ENCODE data around the gene LCE7A. TPM values are rescaled to one million over a fixed set of nuclear protein-coding genes. Genes with fewer than 3 reads are reported as not detected.

The LCE7A gene
- total RNA-seq, 3 donors from 2014 or later: not detected

DNA sequence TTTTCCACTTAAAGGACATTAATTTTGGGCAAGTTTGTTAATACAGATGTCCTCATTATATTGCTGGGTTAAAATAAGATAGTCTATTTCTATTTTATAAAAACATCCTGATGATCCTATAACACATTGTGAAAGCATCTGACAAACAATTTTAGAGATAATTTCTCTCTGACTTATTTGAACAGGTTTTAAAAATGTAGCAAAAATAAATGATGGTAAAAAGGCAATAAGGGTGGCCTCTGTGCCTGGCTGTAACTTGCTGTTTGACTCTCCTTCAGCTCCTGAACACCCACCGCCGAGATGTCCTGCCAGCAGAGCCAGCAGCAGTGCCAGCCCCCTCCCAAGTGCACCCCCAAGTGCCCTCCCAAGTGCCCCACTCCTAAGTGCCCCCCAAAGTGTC is 32.6 kb upstream of the LCE7A start, which contains the start of gene LCE1A:
LCE1A (plus strand) TSS at position 301 of the 400 bp plus-strand sequence; CDS start at position 301, 0 bp downstream.
- Histone ChIP-seq H3K9me3 (no peaks in the 10 kb centered on the region), H3K4me1 (no peaks in the 10 kb centered on the region), H3K27me3 (no peaks in the 10 kb centered on the region), H3K36me3 (no peaks in the 10 kb centered on the region), H3K4me3 (no peak within 1 kb of the TSS), H3K27ac (no peak within 1 kb of the TSS)
- no peak for TF ChIP-seq POLR2AphosphoS5 (IDR thresholded peaks at IDR 0.05)
- TF ChIP-seq, protein P1, sequence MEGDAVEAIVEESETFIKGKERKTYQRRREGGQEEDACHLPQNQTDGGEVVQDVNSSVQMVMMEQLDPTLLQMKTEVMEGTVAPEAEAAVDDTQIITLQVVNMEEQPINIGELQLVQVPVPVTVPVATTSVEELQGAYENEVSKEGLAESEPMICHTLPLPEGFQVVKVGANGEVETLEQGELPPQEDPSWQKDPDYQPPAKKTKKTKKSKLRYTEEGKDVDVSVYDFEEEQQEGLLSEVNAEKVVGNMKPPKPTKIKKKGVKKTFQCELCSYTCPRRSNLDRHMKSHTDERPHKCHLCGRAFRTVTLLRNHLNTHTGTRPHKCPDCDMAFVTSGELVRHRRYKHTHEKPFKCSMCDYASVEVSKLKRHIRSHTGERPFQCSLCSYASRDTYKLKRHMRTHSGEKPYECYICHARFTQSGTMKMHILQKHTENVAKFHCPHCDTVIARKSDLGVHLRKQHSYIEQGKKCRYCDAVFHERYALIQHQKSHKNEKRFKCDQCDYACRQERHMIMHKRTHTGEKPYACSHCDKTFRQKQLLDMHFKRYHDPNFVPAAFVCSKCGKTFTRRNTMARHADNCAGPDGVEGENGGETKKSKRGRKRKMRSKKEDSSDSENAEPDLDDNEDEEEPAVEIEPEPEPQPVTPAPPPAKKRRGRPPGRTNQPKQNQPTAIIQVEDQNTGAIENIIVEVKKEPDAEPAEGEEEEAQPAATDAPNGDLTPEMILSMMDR (IDR thresholded peaks at IDR 0.05): no peak
- no peak for TF ChIP-seq POLR2A (IDR thresholded peaks at IDR 0.05)
- intact Hi-C loops (cut with DNase I; ENCODE audit: low total_unique reads): no loop called here
- DNase-seq (ENCODE audit: low spot score in 2 of 2): no peak

GRCh38 chr1:152836870-152837269 is 22.9 kb upstream of the LCE7A start:
- no peaks in the 10 kb centered on the region for H3K36me3 ChIP-seq
- no peaks in the 10 kb centered on the region for H3K9me3 ChIP-seq
- no peaks in the 10 kb centered on the region for H3K27me3 ChIP-seq
- H3K27ac ChIP-seq: no peak overlapping the region
- no peak for DNase-seq (ENCODE audit: low spot score in 2 of 2)
- H3K4me1 ChIP-seq: no peaks in the 10 kb centered on the region
- no peak for TF ChIP-seq POLR2AphosphoS5 (IDR thresholded peaks at IDR 0.05)
- TF ChIP-seq POLR2A (IDR thresholded peaks at IDR 0.05): no peak
- TF ChIP-seq, protein P1 (IDR thresholded peaks at IDR 0.05): no peak
- intact Hi-C loops (cut with DNase I; ENCODE audit: low total_unique reads): no loop called here
- H3K4me3 ChIP-seq: no peak overlapping the region

GRCh38 chr1:152842556-152842955 is 17.2 kb upstream of the LCE7A start, which contains the start of gene LCE6A:
LCE6A (plus strand) TSS chr1:152842856; CDS start chr1:152843521, 665 bp downstream.
- Histone ChIP-seq H3K36me3 (peaks cover 3% of the 10 kb centered on the region), H3K27me3 (no peaks in the 10 kb centered on the region), H3K9me3 (no peaks in the 10 kb centered on the region), H3K4me3 (no peak within 1 kb of the TSS), H3K27ac (no peak within 1 kb of the TSS), H3K4me1 (no peaks in the 10 kb centered on the region)
- TF ChIP-seq POLR2AphosphoS5 (IDR thresholded peaks at IDR 0.05) (no peak), POLR2A (IDR thresholded peaks at IDR 0.05) (no peak)
- TF ChIP-seq, protein P1 (IDR thresholded peaks at IDR 0.05): no peak
- intact Hi-C loops (cut with DNase I; ENCODE audit: low total_unique reads): no loop called here
- no peak for DNase-seq (ENCODE audit: low spot score in 2 of 2)

DNA sequence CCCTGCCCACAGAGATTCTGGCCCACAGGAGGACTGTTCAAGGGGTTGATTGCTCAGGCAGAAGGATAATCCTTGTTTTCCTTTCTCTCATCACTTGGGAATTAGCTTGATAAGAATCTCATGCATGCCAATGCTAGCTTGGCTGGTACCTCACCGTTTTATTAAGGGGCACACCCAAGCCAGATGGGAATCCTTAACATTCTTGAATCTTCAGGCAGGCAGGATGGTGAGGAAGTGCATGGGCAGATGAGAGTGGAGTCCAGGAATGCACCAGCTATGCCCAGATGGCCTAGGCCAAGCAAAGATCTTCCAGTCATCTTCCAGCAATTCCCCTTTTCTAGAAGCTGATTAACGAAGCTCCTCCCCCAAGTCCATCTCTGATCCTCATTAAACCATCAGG is 4.1 kb upstream of the LCE7A start:
- Histone ChIP-seq H3K9me3 (no peaks in the 10 kb centered on the region), H3K27ac (no peak overlapping the region), H3K4me1 (no peaks in the 10 kb centered on the region), H3K27me3 (no peaks in the 10 kb centered on the region), H3K36me3 (no peaks in the 10 kb centered on the region), H3K4me3 (no peak overlapping the region)
- no peak for DNase-seq (ENCODE audit: low spot score in 2 of 2)
- intact Hi-C loops (cut with DNase I; ENCODE audit: low total_unique reads): no loop called here
- TF ChIP-seq POLR2A (IDR thresholded peaks at IDR 0.05) (no peak), POLR2AphosphoS5 (IDR thresholded peaks at IDR 0.05) (no peak)
- TF ChIP-seq, protein P1 (IDR thresholded peaks at IDR 0.05): no peak

GRCh38 chr1:152858062-152858461 is 1.7 kb upstream of the LCE7A start:
- intact Hi-C loops (cut with DNase I; ENCODE audit: low total_unique reads): no loop called here
- H3K27me3 ChIP-seq: no peaks in the 10 kb centered on the region
- H3K4me3 ChIP-seq: no peak overlapping the region
- H3K4me1 ChIP-seq: no peaks in the 10 kb centered on the region
- no peaks in the 10 kb centered on the region for H3K9me3 ChIP-seq
- H3K27ac ChIP-seq: no peak overlapping the region
- no peaks in the 10 kb centered on the region for H3K36me3 ChIP-seq
- TF ChIP-seq, protein P1 (IDR thresholded peaks at IDR 0.05): no peak
- TF ChIP-seq POLR2A (IDR thresholded peaks at IDR 0.05): no peak
- no peak for TF ChIP-seq POLR2AphosphoS5 (IDR thresholded peaks at IDR 0.05)
- DNase-seq (ENCODE audit: low spot score in 2 of 2): no peak

All from breast epithelium (tissue), 4 donors.